Peyer's patch (tissue), 4 donors: ENCODE data around the gene CDCA7L. TPM values are rescaled to one million over a fixed set of nuclear protein-coding genes. Genes with fewer than 3 reads are reported as not detected.

Experiments used
- DNase-seq, 3 donors: peaks; one replicate each; pipeline ENCODE4 v3.0.0-alpha.2; 2017 to 2019
- H3K27ac ChIP-seq, 4 donors: fragments of 200-600 bp; sonication (generic); one replicate each; pipeline ENCODE4 v1.5.1; 2016 to 2019
- H3K27me3 ChIP-seq, 2 donors: fragments of 200-600 bp; sonication (generic); one replicate each; pipeline ENCODE4 v1.5.1; 2019
- H3K36me3 ChIP-seq, 3 donors: fragments of 200-600 bp; sonication (generic); one replicate each; pipeline ENCODE4 v1.5.1; 2016 to 2019
- H3K4me1 ChIP-seq, 4 donors: fragments of 200-600 bp; sonication (generic); one replicate each; pipeline ENCODE4 v1.5.1; 2016 to 2019
- H3K4me3 ChIP-seq, 4 donors: fragments of 200-600 bp; sonication (generic); 1 replicate in 3 of 4; 2 replicates in 1 of 4; pipeline ENCODE4 v1.5.1; 2016 to 2019; ENCODE audit warnings: mild to moderate bottlenecking in 1 of 4
- H3K9me3 ChIP-seq, 4 donors: fragments of 200-600 bp; sonication (generic); one replicate each; pipeline ENCODE4 v1.5.1; 2016 to 2019; ENCODE audit warnings: mild to moderate bottlenecking in 1 of 4
- POLR2A ChIP-seq, 2 donors: fragments of 450-650 bp; IDR thresholded peaks; one replicate each; pipeline ENCODE4 v1.5.1; 2017; ENCODE audit warnings: antibody characterized with exemption in 2 of 2, mild to moderate bottlenecking in 2 of 2, moderate library complexity in 2 of 2
- total RNA-seq, 4 donors: library from RNA; depleted of rRNA; stranded (reverse); fragments of >200 nt; gene quantifications; one replicate each; pipeline ENCODE4 v1.1.0, GENCODE V29; 2016
- TF ChIP-seq, protein P1 (sequence below), 6 experiments: fragments of 450-650 bp in 4 of 6; fragments of 200-600 bp in 2 of 6; sonication (generic) in 1 of 6; IDR thresholded peaks; one replicate each; pipeline ENCODE4 v1.5.1; 2017 to 2019; ENCODE audit warnings: antibody characterized with exemption in 6 of 6, mild to moderate bottlenecking in 3 of 6, moderate library complexity in 1 of 6

The CDCA7L gene
- total RNA-seq, 4 donors from 2014 or later, result 6.8 to 51.2 (median 19.8) TPM

DNA sequence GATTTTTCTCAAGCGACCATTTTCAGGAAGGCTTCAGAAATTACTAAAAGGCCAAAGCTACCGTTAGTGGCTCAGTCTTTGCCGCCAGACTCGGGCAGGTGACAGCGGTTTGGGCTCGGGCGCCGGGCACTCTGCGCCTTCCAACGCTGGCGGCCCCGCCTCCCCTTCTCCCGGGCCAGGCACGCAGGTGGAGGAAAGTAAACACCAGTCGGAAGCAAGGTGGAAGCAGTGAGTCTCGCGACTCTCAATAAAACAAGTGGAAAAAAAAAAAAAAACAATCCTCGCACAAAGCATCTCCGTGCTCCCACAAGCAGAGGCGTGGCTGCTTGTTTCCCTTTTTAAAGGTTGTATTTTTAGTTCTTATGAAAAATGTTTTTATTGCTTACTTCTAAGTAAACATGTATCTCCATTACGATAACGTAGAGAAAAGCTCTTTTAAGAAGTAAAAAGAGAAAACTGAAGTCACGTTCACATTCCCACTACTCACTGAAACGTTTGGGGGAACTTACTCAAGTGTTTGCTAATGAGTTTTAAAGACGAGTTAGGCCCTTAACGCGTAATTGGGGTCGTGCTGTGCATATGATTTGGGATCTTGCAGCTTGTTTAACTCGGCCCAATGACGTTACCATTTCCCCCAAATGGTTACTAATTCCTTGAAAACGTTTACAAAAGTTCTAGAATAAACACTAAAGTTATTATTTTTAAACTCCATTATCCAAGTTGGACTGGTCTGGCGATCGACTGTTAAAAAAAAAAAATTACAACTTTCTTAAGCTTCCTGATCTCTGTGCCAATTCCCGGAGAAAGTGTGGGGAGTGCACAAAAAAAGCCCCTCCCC, 864 bp downstream of the CDCA7L start:
- Histone ChIP-seq H3K27ac (peak overlapping the region; percentile 47 to 86 (median 80)), H3K4me3 (peak overlapping the region; percentile 59 to 69 (median 68)), H3K9me3 (no peaks in the 10 kb centered on the region), H3K36me3 (no peaks in the 10 kb centered on the region), H3K4me1 (peaks cover 0 to 9% (median 2%) of the 10 kb centered on the region in 4 donors), H3K27me3 (no peaks in the 10 kb centered on the region)
- TF ChIP-seq, protein P1, sequence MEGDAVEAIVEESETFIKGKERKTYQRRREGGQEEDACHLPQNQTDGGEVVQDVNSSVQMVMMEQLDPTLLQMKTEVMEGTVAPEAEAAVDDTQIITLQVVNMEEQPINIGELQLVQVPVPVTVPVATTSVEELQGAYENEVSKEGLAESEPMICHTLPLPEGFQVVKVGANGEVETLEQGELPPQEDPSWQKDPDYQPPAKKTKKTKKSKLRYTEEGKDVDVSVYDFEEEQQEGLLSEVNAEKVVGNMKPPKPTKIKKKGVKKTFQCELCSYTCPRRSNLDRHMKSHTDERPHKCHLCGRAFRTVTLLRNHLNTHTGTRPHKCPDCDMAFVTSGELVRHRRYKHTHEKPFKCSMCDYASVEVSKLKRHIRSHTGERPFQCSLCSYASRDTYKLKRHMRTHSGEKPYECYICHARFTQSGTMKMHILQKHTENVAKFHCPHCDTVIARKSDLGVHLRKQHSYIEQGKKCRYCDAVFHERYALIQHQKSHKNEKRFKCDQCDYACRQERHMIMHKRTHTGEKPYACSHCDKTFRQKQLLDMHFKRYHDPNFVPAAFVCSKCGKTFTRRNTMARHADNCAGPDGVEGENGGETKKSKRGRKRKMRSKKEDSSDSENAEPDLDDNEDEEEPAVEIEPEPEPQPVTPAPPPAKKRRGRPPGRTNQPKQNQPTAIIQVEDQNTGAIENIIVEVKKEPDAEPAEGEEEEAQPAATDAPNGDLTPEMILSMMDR (IDR thresholded peaks at IDR 0.05), result peak in 1 of 6 experiments; percentile 11
- no peak for TF ChIP-seq POLR2A (IDR thresholded peaks at IDR 0.05)
- peak; percentile 62 to 76 (median 71) for DNase-seq

DNA sequence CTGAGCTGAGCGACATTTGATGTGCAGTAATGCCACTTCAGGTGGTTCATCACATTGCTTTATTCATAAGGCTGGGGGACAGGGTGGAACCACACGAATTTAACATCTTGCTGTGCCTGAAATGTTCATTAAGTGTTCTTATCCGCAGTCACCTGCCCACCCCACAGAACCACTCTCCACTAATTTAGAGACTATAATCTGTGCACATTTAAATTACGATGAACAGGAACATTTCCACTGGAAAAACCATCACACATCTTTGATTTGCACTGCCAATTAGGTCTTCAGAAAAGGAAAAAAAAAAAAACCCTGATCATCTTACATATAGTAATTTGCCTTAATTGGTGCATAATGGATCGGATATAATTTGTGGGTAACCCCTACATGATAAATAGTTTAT, 2.3 kb downstream of the CDCA7L start:
- peaks cover 0 to 9% (median 2%) of the 10 kb centered on the region in 4 donors for H3K4me1 ChIP-seq
- no peak overlapping the region for H3K27ac ChIP-seq
- no peaks in the 10 kb centered on the region for H3K27me3 ChIP-seq
- H3K9me3 ChIP-seq, result no peaks in the 10 kb centered on the region
- no peak for DNase-seq
- H3K36me3 ChIP-seq, result no peaks in the 10 kb centered on the region
- no peak overlapping the region for H3K4me3 ChIP-seq
- TF ChIP-seq POLR2A (IDR thresholded peaks at IDR 0.05), result no peak
- TF ChIP-seq, protein P1 (IDR thresholded peaks at IDR 0.05), result no peak

DNA sequence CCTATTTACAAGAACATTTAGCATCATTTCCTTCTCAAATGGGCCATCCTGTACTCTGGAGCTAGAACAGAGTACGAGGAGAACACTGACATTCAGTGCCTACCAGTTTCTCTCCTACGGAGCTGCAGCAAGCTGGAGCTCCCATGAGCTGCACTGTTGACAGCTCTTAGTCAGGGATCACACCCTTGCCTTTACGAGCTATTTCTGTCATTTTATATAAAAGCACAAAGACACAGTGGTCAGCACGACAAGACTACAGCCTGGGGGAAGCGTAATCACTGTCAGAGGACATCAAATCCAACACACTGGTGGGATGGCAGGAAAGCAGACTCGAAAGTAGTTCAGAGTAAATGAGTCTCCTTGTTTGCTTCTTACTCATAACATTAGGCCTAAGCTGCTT, 2.7 kb downstream of the CDCA7L start:
- no peak for DNase-seq
- Histone ChIP-seq H3K36me3 (no peaks in the 10 kb centered on the region), H3K27ac (no peak overlapping the region), H3K4me3 (no peak overlapping the region), H3K9me3 (no peaks in the 10 kb centered on the region), H3K27me3 (no peaks in the 10 kb centered on the region), H3K4me1 (peaks cover 0 to 9% (median 2%) of the 10 kb centered on the region in 4 donors)
- no peak for TF ChIP-seq POLR2A (IDR thresholded peaks at IDR 0.05)
- TF ChIP-seq, protein P1 (IDR thresholded peaks at IDR 0.05), result no peak

DNA sequence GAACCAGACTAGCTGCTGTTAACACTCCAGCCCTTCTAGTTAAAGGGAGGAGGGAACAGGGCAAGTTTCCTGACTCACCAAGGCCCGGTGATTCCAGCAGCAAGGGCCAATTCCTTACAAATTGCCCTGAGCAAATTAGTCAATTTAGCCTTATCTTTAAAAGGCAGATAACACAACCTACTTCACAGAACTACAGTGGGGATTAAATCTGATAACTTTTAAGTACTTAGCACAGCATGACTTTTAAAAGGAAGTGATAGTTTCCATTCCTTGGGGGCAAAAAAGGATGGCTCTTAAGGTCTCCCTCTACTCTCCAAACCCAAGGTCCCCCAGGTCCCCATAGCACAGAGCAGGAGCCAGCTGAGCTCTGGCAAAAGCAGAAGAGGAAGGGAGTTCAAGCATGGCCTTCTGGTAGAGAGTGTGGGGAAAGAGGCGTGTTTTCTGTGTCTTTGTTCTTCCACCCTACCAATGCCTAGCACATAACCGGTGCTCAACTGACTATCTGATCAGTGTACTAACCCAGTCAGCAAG, 4.0 kb downstream of the CDCA7L start:
- H3K27ac ChIP-seq, result peak overlapping the region in 1 of 4 donors; percentile 0
- TF ChIP-seq POLR2A (IDR thresholded peaks at IDR 0.05), result no peak
- TF ChIP-seq, protein P1 (IDR thresholded peaks at IDR 0.05), result no peak
- no peak overlapping the region for H3K4me3 ChIP-seq
- no peaks in the 10 kb centered on the region for H3K27me3 ChIP-seq
- no peaks in the 10 kb centered on the region for H3K36me3 ChIP-seq
- H3K4me1 ChIP-seq, result peaks cover 0 to 9% (median 2%) of the 10 kb centered on the region in 4 donors
- H3K9me3 ChIP-seq, result no peaks in the 10 kb centered on the region
- DNase-seq, result peak in 2 of 3 donors; percentile 48 to 51

DNA sequence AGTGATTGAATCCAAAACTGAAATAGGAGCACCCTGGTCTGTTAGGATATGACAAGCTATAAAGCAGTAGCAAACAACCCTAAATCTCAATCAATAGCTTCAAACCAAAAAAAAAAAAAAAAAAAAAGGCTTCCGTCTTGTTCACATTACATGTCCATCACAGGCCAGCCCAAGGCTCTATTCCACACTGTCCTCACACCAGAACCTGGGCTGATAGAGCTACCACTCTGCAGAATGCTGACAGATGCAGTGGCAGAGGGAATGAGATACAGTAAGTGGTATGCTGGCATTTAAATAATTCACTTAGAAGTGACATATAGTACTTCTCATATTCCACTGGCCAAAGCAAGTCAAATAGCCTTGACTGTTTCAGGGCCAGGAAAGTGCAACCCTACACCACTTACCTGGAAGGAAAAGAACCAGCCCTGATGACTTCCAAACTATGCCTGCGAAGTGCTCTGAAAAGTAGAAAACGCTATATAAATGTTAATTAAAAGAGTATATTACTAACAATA, 5.8 kb downstream of the CDCA7L start:
- Histone ChIP-seq H3K4me3 (no peak overlapping the region), H3K4me1 (peaks cover 0 to 9% (median 2%) of the 10 kb centered on the region in 4 donors), H3K9me3 (no peaks in the 10 kb centered on the region), H3K36me3 (no peaks in the 10 kb centered on the region), H3K27me3 (no peaks in the 10 kb centered on the region), H3K27ac (no peak overlapping the region)
- TF ChIP-seq POLR2A (IDR thresholded peaks at IDR 0.05), result no peak
- TF ChIP-seq, protein P1 (IDR thresholded peaks at IDR 0.05), result no peak
- no peak for DNase-seq
